A172 (cell line): ENCODE results near the gene SAFB. TPM values are rescaled to one million over a fixed set of nuclear protein-coding genes. Genes with fewer than 3 reads are reported as not detected.
"Not testable (repeated sequence)": the region's sequence is repeated elsewhere in the genome, so short reads cannot be mapped to it uniquely, and the experiment has no call there.

Source experiments
- DNase-seq: peaks from one replicate; pipeline ENCODE4 v3.0.0-alpha.2; 2015; ENCODE audit warnings: low spot score
- total RNA-seq: library from RNA; depleted of rRNA; stranded (reverse); fragments of >200 nt; shearing (Covaris generic); gene quantifications from 2 replicates; pipeline ENCODE4 v1.2.3, GENCODE V29; 2014

The SAFB gene
- total RNA-seq, 1 experiment from 2014 or later: 31.5 TPM

- no peak for DNase-seq
Measured at GRCh38 chr19:5595129-5595528, 27.8 kb upstream of the SAFB start.

- no peak for DNase-seq
Measured at GRCh38 chr19:5595745-5596144, 27.1 kb upstream of the SAFB start.

DNA sequence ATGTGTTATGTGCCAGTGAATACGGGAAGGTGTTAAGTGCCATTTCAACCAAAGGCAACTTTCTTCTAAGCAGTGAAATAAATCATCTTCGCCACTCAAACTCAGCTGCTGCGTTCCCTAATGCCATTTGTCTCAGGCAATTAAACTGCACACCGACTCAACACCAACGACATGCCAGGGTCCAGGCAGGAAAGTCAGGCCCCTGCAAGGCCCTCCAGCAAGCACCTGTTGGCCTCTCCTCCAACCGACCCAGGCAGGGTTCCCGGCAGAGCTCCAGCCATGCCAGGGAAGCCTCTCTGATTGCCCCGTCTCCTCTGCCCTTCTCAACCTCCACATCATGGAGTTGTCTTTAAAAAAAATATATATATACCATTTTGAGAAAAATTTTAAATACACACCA is 22.1 kb upstream of the SAFB start:
- DNase-seq: no peak

- no peak for DNase-seq
Measured at GRCh38 chr19:5603626-5604025, 19.3 kb upstream of the SAFB start.

- no peak for DNase-seq
Measured at GRCh38 chr19:5605362-5605761, 17.5 kb upstream of the SAFB start.

GRCh38 chr19:5607318-5608275 is 15.3 kb upstream of the SAFB start:
- no peak for DNase-seq

DNA sequence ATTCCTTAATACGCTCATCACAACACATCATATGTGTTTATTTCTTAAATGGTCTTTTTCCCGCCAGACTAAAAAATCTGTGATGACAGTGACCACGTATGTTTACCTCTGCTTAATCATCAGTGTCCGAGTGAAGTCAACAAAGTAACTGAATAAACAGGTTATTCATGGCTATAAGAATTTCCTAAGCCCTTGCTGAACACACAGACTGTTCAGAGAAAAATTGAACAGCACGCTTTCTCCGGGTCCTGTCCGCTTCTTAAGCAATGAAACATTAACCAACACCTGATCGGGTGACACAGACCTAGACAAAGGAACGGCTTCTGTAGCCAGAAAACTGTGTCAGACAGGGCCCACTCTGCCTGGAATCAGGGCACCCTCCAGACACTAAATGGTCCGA is 14.6 kb upstream of the SAFB start:
- no peak for DNase-seq

DNA sequence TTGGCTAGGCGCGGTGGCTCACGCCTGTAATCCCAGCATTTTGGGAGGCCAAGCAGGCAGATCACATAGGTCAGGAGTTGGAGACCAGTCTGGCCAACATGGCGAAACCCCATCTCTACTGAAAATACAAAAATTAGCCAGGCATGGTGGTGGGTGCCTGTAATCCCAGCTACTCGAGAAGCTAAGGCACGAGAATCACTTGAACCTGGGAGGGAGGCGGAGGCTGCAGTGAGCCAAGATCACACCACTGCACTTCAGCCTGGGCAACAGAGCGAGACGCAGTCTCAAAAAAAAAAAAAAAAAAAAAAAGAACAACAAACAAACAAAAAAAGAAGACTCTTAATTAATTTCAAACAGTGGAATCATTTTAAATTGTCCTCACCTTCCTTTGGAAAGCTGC is 14.1 kb upstream of the SAFB start:
- not testable (repeated sequence) for DNase-seq

DNA sequence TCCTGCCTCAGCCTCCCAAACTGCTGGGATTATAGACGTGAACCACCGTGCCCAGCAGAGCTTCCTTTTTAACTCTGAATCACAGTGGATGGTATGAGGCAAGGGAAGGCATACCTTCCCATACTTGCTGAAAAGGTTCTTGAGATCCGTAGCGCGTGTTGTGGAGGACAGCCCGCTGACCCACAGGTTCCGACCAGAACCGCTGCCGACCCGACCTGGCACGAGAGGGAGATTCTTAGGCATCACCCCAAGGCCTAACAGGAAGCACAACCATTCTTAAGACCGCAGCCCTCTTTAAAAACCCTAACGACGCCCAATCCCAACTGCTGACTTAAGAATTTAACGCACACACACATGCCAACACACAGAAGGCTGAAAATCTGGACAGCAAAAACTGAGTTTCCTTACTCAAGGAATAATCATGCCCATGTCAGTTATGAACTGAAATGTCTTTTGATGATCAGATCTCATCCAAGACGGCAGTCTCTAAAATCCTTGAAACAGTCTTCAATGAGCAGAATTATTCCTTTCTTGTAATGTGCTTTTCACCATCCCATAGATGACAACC is 12.9 kb upstream of the SAFB start:
- no peak for DNase-seq

DNA sequence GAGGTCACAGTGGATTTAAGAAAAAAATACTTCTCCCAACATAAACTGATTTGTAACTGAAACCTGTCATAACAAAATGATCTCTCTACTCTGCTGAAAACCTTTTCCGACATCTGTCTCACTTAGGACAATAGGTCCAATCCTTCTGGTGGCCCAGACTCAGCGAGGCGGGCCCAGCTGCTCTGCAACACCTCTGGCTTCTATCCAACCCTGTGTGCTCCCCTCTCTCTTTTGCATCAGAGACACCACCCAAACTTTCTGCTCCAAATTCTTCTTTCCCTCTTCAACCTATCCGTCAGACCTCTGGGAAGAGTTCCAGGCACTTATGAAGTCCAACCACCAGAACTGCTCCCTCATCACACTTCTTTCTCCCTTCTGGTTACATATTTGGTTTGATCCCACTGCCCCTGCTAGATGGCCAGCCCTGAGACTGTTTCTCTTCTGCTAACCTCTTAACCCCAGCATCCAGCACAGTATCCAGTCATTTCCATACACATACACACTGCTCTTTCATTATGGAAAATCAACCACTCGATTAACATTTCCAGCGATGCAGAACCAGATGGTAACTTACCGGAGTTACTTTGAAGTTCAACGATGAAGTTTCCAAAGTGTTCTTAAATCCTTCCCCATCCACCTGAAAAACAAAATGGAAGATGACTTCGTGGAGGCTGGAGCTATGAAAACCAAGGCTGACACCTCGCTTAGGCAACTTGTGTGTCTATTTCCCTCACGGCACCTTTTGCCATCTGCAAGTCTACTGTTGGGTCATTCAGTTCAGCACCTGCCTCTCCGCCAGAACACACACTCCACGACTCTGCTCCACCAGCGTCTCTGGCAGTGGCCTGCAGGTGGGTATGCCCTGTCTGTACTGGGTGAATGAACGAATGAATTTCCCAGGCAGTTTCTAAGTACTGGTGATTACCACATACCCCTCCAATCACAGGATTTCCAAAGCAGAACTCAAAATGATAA is 9.7 kb upstream of the SAFB start:
- no peak for DNase-seq

- DNase-seq: peak; percentile 8
Measured at GRCh38 chr19:5615756-5616327, 7.0 kb upstream of the SAFB start.

DNA sequence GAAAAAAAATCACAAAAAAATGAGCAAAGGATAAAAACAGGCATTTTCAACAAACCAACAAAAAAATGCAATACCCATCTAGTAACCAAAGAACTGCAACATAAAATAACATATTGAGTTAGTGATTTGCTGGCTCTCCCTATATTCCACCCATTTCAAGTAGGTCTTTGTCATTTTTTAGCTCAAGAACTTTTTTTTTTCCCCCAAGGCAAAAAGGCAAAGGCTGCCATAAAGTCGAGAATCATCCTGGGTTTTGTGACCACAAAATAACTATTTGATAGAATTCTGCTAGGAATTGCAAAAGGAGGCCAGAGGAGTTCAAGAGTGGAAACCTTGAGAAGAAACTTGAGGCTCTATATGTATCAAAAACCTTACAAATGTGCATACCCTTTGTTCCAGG is 5.8 kb upstream of the SAFB start:
- DNase-seq: no peak

DNA sequence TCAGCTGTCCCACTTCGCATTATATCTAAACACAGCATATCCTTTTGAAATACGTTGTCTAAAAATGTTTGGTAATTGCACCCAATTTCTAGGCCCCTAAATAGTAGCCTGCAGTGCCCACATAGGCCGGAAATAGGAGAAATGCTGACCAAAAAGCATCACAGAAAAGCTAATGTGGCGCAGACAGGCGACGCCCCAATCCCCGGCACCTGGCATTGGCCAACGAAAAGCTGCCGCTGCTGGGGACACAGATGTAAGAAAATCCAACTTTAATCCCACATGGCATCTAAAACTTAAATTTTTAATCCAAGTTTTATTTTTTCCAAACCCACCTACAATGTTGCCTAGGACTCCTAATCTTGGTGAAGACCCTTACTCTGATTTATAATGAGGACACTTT is 4.3 kb upstream of the SAFB start:
- no peak for DNase-seq

DNA sequence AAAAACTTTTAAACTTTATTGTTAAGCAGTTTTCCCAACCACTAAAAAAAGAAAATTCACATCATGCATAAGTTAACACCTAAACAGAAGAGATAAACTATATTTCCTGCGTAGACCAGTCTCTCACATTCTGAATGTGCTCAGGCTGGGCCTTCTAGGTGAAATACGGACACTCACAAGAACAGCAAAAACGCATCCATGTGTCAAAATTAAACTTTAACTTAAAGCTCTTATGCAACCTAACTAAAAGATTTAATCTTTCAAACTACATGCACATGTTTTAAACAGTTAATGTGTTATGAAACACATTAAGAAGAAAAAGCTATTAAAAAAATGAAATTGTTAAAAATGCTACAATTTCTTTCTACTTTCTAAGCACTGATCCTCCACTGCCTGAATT is 2.9 kb upstream of the SAFB start:
- DNase-seq: no peak

DNA sequence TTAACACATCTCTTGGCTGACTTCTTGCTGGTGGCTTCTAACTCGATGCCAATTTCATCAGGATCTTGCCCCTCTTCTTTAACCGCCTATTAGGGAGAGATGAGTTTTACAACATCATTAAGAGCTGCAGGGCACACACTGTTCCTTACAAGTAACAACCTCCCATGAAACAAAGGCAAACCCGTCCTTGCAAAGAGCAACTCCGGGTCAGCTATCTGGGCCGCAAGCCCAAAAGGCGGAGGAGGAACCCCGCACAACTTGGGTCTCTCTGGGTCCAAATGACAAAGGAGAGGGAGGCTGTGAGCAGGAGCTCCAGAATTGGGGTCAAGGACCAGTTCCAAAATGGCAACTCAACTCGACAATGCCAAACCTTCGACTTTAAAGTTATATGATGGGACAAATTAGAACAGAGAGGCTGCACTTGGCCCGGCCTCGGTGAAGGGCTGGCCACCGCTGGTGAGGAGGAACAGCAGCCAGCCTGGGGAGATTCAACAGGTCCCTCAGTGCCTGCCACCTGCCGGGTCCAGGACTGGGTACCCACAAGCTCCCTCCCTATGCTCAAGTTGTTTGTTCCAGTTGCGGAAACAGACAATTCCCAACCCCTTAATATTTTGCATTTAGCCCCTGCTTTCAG is 1.5 kb upstream of the SAFB start:
- no peak for DNase-seq

DNA sequence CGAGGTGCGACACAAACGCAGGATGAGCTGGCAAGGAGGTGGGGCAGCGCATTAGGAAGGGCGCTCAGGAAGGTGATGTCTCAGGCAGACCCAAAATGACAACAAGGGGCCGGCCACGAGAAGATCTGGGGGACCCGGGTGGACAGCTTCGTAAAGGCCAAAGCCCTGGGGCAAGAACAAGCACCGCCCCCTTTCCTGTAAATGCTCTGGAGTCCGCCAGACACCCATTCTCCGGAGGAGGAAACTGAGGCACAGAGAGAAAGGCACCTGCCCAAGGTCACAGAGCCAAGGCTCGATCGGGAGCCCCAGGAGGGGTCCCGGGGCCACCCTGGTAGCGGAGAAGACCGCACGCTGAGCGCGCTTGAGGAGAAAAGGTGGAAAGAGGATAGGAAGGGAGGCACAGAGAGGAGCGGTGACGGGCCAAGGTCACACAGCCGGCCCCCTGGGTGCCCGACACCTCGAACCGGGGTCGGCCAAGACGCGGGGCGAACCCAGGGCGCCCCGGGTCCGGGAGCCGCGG is 878 bp upstream of the SAFB start:
- peak; percentile 11 for DNase-seq

DNA sequence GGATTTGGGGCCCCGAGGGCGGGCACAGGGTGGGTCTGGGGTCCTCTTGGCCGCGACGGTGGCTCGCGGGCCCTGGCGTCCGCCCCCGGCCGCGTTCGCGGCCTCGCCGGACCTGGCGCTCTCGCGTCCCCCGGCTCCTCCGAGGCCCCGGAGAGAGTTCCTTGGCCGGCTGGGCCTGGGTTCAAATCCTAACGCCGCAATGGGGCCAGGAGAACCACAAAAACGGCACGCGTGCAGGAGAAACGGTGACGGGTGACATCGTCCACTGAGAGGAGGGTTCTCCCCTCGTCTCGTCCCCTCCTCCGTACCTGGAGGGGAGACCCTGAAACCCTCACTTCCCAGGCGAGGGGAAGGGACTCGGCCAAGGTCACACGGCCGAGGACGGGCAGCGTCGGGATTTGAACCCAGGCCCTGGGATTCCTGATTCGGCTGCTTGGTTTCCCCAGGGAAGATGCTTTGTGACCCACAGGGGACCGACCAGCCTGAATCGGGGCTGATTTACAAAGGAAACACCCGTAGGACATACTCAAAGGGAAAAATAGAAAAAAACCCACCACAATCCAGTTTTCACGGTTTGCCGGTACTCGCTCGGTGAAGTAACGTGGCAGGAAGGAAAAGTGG is 624 bp downstream of the SAFB start:
- no peak for DNase-seq

GRCh38 chr19:5624018-5624663 is 1.3 kb downstream of the SAFB start:
- DNase-seq: no peak

DNA sequence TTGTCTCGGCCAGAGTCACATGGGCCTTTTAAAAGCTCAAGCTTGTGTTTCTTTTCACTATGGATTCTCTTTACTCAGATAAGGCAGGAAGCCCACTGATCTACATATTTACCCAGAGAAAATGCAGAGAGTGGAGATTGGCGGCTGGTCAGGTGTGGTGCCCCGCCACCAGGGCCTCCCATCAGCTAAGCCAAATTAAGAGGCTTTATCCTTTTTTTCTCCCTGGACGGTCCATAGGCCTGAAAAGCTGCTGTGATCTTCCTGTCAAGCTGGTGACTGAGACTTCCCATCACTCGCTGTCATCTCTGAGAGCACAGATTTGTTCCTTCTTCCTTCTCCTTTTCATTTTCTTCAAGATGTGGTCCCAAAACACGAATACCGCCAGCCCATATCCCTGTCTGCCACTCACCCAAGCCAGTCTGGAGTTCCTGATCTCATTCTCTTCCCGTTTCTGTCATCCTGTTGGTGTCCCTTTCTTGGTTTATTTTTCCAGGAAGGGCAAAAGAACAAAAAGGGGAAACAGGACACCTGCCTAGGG is 1.9 kb downstream of the SAFB start:
- no peak for DNase-seq

DNA sequence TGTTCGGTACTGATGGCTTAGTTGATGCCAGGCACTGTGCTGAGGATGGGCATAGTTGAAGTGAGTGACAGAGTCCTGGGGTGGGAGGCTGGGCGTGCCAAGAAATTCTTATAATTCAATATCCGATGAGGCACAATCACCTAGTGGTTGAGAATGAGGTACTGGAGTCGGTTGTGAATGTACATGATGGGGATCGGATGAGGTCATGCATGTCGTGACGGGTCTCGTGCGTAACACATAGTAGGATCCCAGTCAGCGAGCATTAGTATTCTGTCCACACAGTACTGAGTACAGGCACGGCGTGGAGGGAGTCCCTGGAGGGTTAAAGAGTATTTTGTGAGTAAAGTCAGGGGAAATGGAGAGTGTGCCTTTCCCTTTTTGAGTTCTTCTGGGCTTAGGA is 2.8 kb downstream of the SAFB start:
- DNase-seq: no peak
